Left ventricle myocardium superior (tissue), 1 donor: ENCODE measurements around the gene MCU. TPM values are rescaled to one million over a fixed set of nuclear protein-coding genes. Genes with fewer than 3 reads are reported as not detected.

Source experiments
- ATAC-seq: fragments of 200-7000 bp; cut with Tn5 transposase; one replicate; pipeline ENCODE4 v1.9.1; 2020; ENCODE audit warnings: mild to moderate bottlenecking, moderate library complexity
- DNase-seq: peaks from one replicate; pipeline ENCODE4 v3.0.0-alpha.2; 2020
- intact Hi-C: fragments of 100-400 bp; cut with micrococcal nuclease; formaldehyde crosslinking; loops from one replicate; pipeline ENCODE4 v1.11.0; 2022
- total RNA-seq: library from RNA; stranded (reverse); fragmentation: NEBNext Ultra II Directional; extraction: Animal tissue kit (Norgen Biotek cat#: 25700); gene quantifications from one replicate; pipeline ENCODE4 v1.2.1, GENCODE V29; 2021
- donor health status: DM: no; HTN: yes; CAD: no; lungs with severe emphysema.

MCU gene
- total RNA-seq, 1 donor from 2014 or later: 15.6 TPM

DNA sequence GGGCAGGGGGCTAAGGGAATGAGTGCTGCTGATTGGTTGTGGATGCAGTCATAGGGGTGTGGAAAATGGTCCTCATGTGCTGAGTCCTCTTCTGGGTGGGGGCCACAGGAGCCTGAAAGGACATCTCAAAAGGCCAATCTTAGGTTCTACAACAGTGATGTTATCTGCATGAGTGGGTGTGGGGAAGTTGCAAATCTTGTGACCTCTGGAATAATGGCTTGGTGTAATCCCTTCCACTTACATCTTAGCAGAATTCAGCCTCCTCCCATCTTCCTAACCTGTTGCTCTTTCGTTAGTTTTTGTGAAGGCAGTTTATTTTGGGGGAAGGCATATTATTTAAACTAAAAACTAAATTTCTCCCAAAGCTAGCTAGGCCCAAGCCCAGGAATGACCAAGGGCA lies 159.6 kb downstream of the MCU start:
- intact Hi-C loops: no loop called here
- DNase-seq: no peak
- no peak for ATAC-seq

DNA sequence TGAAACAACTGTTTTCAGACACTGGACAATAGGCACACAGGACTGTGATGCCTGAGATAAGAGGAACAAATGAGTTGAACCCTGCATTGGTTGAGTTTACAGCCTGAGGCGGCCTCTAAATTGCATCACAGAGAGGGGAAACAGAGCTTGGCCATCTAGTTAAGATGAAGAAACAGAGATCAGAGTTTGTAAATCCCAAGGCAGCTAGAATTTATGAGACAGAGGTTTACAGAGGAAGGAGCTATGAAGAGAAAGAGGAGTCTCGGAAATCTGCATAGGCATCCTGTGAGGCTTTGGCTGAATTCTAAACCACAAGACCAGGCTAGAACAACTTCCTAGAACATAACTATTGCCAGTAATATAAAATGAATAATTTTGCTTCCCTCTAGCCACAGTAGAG lies 160.6 kb downstream of the MCU start:
- intact Hi-C loops: no loop called here
- ATAC-seq (no peak), DNase-seq (no peak)

DNA sequence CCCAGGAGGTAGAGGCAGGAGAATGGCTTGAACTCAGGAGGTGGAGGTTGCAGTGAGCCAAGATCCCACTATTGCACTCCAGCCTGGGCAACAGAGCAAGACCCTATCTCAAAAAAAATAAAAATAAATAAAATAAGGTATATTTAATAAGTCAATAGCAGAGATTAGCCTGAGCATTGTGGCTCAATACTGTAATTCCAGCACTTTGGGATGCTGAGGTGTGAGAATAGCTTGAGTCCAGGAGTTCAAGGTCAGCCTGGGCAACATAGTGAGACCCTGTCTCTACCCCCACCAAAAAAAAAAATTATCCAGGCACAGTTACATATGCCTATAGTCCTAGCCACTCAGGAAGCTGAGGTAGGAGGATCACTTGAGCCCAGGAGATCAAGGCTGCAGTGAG lies 163.2 kb downstream of the MCU start:
- DNase-seq (no peak), ATAC-seq (no peak)
- intact Hi-C loops: no loop called here

DNA sequence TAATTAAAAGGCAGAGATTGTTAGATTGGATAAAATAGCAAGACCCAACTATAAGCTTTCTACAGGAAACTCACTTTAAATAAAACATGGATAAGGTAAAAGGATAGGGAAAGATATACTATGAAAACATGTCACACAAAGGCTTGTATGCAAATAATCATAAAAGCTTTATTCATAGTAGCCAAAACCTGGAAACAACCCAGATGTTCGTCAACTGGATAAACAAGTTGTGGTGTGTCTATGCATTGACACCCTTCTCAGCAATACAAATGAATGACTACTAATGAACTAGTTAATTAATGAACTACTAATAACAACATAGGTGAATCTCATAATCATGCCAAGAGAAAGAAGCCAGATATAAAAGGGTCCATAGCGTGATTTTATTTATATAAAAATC lies 163.8 kb downstream of the MCU start:
- DNase-seq (no peak), ATAC-seq (no peak)
- intact Hi-C loops: no loop called here

DNA sequence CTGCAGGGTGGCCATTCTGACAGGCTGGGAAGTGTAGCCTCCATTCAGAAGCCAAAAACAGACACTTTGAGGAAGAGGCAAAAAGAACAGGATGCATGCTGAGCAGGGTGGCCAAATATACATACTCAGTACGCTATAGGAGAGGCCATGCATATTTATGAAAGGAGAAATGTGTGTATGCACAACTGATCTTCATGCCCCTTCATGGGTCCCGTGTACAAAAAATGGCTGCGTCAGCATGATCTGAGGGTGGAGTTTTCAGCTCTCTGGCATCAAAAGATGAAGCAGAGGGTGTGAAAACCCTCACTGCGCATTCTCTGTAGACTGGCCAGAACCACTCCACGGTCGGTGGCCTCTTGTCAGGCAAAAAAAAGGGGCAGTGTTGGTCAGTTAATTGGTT lies 166.1 kb downstream of the MCU start:
- DNase-seq (no peak), ATAC-seq (no peak)
- intact Hi-C loops: no loop called here

DNA sequence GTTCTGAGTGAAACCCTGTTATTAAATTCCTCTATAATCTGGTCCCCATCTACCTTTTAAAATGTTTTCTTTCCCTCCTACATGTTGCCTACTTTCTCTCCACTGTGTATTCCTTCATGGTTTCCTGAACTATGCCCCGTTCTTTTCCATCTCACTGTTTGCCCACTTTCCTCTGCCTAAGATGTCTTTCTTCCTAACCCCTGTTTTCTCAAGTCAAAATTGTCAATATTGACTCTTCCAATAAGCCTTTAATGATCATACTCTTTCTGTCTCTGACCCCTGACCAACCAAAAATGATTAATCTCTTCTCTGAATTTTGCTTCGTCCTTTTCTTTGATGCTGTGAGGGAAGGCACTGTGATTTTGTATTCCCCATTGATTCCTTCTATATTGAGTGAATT lies 171.0 kb downstream of the MCU start:
- no peak for ATAC-seq
- intact Hi-C loops: no loop called here

DNA sequence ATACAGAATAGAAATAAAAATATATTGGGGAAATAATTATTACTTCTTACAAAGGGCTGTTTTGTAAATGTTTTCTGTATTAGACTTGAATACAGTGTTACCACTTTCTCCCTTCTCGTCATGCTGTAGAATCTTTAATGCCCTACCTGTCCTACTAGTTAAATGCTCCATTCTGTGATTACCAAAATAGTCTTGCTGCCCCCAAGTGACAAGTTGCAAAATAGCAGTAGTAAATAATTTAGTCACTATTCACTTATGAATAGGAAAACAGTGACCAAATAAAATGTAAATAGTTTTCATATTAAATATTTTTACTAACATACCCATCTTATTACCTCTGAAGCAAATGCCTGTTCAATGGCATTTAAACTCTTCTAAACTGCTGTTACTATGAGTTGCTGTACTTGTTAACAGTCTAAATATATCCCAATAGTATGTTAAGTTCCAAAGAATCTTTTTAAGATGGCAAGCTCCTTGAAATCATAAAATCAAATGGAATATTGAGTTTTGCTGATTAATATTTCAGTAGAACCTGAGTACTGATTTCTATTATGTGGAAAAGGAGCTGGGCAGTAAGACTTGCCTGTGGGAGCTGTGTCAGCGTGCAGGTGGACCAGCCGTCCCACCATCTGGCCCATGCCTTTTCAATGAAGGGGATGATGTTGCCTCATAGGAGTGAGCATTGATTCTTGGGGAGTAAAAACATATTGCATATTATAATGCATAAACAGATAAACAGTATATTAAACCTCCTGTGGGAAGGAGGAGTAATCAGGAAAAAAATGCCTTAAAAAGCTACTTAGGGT lies 183.5 kb downstream of the MCU start:
- DNase-seq (no peak), ATAC-seq (no peak)
- intact Hi-C loops: no loop called here

More for the DNA sequence above, 171.0 kb downstream of the MCU start:
- DNase-seq: no peak

DNA sequence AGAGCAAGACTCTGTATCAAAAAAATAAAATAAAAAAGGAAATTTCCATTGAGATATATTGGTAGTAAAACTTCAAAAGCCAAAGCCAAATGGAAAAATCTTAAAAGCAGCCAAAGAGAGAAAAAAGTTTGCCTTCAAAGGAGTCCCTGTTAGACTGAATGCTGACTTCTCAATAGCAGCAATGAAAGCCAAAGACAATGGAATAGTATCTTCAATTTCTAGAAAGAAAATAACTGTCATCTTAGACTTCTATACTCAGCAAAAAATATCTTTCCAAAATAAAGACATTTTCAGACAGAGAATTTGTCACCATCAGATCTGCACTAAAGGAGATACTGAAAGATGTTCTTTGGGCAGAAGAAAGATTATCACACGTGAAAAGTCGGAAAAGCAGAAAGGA lies 187.3 kb downstream of the MCU start:
- intact Hi-C loops: no loop called here
- ATAC-seq (no peak), DNase-seq (no peak)

DNA sequence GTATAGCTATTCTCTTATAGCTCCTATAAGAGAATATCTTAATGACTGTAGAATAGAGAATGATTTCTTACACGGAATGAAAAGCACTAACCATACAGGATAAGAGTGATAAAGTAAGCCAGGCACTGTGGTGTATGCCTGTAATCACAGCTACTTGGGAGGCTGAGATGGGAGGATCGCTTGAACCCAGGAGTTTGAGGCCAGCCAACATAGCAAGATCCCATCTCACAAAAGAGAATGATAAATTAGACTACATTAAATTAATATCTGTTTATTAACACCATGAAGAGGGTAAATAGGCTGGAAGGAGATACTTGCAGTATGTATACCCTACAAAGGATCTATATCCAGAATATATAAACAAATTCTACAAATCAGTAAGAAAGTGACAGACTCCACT lies 189.3 kb downstream of the MCU start:
- DNase-seq (no peak), ATAC-seq (no peak)
- intact Hi-C loops: no loop called here

DNA sequence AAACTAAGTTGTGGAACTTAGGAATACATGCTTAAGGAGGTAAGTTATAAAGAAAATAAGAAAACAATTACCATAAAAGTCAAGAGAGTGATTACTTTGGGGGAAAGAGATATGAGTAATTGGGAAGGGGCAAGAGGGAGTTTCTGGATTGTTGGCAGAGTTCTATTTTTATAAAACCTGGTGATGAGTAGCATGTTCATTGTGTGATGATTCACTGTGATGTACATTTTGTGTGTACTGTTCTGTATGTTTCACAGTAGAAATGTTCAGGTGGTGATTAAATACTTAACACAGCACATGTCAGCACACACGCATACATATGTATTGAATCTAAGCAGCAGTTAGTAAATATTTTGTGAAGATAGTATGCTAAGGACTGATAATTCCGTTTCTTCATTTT lies 191.9 kb downstream of the MCU start:
- intact Hi-C loops: no loop called here
- ATAC-seq: no peak
- no peak for DNase-seq

DNA sequence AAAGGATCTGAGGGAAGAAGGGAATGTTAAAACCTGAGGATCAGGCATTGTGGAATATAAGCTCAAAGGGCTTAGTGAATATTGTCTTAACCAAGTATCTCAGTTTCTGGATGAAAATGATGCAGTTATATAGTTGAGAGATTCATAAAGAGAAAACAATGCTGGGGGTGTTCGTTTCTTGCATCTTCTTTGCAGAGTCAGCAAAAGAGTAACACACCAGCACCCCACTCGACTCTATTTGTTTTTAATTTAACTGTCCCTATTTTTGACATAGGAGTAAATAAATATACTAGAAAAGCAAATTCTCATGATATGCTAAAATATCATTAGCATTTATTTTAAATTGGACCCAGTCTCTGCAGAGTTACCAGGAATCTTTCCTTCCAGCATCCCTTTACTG lies 194.0 kb downstream of the MCU start:
- ATAC-seq (no peak), DNase-seq (no peak)
- intact Hi-C loops: no loop called here

DNA sequence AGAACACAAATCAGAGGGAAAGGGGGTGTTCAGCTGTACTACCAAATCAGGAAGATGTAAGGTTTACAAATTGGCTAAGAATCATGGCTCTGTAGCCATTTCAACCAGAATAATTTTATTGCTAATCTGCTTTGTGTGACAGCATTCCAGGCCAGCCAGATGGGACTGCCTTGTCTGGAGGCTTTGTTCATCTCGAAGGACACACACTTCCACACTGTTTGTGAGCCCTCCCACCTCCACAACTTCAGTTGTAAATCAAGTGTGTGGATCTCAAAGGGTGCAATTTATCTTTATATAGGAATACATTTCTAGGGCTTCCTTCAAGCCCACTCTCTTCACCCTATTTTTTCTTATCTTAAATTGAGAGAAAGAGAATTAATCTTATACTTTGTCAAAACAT lies 194.7 kb downstream of the MCU start:
- intact Hi-C loops: no loop called here
- ATAC-seq: no peak
- DNase-seq: no peak

DNA sequence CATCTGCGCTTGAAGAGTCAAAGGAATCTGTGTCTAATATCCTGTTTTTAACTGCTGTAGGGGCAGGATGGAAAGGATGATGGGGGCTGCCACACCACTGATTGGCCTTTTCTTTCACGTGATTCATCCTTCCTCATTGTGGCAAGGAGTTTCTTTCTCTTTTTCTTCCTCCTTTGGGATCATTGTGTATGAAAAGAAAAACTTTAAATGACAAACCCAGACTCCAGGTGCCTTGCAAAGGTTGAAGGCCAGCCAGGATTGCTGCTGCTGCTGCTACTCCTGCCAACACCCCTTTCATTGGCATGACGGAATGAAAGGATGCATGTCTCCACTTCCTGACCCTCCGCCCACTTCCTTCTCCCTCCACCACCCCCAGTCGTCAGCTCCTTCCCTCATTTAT lies 195.1 kb downstream of the MCU start:
- DNase-seq (no peak), ATAC-seq (no peak)
- intact Hi-C loops: no loop called here

DNA sequence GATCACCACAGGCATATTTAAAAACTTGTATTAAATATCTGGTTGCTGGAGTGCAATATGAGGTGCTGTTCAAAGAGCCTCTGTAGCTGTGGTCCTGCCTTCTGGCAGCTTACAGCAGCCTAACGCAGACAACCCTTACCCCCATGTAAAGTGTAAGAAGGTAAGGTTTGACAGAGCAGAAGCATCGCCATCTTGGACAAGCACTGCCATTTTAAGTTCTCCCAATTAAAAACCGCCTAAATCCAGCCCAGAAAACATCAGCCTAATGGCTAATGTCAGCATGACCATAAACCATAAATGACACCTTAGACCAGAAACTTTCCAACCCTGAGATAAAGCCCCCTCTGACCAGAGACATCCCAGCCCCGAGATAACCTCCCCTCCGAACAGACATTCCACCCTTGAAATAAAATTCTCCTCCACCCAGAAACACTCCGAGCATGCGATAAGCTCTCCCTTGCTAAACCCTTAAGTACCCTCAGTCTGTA lies 196.3 kb downstream of the MCU start:
- intact Hi-C loops: no loop called here
- ATAC-seq: no peak
- DNase-seq: no peak

DNA sequence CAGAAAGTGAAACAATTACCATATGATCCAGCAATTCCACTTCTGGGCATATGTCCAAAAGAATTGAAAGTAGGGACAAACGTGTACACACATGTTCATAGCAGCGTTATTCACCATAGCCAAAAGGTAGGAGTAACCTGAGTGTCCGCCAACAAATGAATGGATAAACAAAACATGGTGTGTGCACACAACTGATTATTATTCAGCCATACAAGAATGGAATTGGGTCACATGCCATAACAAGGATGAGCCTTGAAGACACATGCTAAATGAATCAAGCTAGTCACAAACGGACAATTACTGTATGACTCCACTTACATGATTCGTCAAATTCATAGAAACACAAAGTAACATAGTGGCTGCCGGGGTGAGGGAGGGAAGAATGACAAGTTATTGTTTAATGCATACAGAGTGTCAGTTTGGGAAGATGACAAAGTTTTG lies 197.5 kb downstream of the MCU start:
- intact Hi-C loops: no loop called here
- no peak for ATAC-seq
- DNase-seq: no peak

DNA sequence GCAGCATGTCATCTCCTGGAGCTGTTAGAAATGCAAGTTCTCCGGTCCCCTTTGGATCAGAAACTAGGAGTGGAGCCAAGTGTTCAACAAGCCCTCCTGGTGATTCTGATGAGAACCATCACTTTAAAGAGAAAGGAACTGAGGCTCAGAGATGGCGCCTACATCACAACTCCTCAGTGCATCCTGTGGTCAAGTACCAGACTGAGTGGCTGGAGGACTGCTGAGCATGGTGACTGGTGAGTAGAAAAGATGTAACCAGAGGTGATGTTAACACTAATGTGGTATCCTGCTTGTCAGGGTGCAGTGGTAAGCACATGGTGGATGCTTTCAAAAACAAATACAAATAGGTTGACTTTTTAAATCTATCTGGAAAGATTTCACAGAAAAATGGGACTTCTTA lies 198.1 kb downstream of the MCU start:
- DNase-seq (no peak), ATAC-seq (no peak)

DNA sequence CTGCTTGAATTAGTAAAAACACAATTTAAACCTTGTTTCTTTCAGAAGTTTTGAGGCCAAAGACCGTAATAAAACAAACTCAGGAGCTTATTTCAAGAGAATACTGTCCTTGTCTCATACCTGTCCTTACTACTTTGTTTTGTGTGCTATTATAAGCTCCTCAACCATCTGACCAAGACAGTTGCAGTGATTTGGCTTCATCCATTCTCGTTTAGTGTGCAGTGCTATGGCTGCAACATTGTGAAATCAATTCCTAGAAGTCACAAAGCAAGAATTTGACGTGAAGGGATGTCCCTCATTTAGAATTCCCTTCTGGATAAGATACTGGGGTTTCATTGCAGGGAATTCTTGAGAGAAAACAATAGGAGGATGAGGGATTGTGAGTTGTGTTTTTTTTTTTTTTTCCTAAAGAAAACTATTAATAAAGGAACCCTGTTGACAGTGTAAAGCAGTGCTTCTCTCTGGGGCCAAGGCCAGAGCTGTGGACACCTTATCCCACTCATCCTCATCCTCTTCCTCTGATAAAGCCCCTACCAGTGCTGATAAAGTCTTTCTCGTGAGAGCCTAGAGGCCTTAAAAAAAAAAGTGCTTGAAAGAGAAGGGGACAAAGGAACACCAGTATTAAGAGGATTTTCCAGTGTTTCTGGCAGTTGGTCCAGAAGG lies 201.3 kb downstream of the MCU start, which contains the start of gene OIT3:
TSS of gene OIT3 (plus strand) at position 604 of the 663 bp plus-strand sequence. CDS start 60 bp downstream, outside the sequence.
- no peak for DNase-seq
- ATAC-seq: peak; percentile 61
- intact Hi-C loops: no loop called here

More for the DNA sequence above, 198.1 kb downstream of the MCU start:
- intact Hi-C loops: no loop called here

DNA sequence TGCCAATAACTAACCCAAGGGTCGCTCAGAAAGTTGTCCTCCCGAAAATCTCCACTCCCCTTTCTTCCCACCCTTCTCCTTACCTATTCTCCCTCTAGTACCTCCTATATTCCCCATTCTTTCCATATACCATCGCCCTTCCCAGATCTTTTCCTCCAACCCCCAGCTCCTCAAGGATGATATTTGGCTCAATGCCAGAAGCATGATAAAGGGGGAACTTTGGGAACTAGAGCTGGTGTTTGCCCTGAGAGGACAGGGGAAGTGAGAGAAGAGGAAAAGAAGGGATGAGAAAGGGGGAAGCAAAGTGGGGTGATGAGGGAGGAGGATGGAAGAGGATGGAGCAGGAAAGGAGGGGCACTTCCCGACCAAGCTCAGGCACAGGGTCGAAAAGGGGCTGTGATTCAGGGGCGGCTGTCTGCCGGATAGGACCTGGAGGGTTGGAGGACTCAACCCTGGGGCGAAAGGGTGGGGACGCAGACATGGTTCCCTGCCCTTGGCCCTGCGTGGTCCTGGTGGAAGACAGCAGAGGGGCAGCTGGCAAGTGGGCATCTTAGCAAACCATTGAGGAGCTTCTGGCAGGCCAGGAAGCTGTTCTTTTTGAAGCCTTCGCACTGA lies 203.4 kb downstream of the MCU start:
- DNase-seq: no peak
- no peak for ATAC-seq
- intact Hi-C loops: no loop called here

DNA sequence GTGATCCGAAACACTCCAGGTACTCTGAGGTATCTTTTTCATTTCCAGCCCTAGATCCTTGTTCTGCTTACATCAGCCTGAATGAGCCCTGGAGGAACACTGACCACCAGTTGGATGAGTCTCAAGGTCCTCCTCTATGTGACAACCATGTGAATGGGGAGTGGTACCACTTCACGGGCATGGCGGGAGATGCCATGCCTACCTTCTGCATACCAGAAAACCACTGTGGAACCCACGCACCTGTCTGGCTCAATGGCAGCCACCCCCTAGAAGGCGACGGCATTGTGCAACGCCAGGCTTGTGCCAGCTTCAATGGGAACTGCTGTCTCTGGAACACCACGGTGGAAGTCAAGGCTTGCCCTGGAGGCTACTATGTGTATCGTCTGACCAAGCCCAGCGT lies 206.7 kb downstream of the MCU start:
- ATAC-seq (no peak), DNase-seq (no peak)
- intact Hi-C loops: no loop called here

DNA sequence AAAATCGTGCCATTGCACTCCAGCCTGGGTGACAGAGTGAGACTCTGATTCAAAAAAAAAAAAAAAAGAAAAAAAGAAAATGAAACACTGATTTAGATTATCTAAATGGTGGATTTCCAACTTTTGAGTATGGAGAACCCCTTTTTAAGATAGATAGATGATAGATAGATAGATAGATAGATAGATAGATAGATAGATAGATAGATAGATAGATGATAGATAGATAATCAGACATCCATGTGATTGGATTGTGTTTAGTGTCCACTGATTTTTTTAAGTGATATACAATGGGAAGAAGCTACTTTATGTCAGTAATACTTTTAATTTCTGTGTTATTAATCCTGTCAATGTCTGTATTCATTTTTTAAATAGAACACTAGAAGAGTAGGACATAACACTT lies 207.6 kb downstream of the MCU start:
- intact Hi-C loops: no loop called here
- ATAC-seq (no peak), DNase-seq (no peak)
